NCI-H1417 (cell line): ENCODE data around the gene PDE4B.
"Not testable (repeated sequence)": the region's sequence is repeated elsewhere in the genome, so short reads cannot be mapped to it uniquely, and the experiment has no call there.

Source experiments
- DNase-seq, 3 experiments: peaks; one replicate each; lab custom pipeline; 2025; lab: John Stamatoyannopoulos, UW

Gene PDE4B

DNA sequence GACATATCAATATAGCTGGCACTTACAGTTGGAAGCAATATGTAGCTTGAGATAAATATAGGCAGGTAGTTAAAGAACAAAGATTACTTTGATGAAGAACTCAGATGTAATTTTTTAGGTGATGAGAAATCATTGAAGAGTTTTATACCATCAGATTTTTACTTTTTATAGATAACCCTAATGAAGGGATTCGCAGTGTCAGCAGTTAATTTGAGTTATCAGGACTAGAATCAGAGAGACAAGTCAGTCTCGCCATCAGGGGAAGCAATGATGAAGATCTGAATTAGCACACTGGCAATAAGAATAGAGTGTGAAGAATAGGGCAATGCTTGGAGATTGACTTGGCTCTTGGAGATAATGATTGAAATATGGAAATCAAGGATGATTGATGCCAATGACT is 342.5 kb downstream of the PDE4B start:
- no peak for DNase-seq

DNA sequence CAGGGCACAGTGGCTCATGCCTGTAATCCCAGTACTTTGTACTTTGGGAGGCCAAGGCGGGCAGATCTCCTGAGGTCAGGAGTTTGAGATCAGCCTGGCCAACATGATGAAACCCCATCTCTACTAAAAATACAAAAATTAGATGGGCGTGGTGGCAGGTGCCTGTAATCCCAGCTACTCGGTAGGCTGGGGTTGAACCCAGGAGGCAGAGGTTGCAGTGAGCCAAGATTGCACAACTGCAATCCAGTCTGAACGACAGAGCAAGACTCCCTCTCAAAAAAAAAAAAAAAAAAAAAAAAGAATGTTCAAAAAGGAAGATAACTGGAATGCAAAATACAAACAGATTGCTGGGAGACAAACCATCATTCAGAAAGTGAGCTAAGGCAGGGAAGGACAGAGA is 343.7 kb downstream of the PDE4B start:
- not testable (repeated sequence) for DNase-seq

DNA sequence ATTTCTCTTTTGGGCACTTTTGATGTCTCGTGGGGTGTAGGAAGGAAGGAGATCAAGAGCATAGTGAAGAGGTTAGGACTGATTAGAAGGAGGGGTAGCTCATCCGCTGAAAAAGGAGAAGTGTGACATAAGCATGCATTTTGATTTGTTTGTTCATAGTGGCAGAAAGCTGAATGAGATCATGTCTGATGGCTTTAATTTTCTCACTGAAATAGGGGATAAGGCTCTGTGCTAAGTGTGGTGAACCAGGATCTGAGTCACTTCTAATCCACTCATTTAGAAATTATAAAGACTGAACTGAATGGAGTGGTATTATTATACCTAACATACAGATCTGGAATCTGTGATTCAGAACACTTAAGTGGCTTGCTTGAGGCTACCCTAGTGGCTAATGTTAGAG is 344.5 kb downstream of the PDE4B start:
- DNase-seq: no peak

DNA sequence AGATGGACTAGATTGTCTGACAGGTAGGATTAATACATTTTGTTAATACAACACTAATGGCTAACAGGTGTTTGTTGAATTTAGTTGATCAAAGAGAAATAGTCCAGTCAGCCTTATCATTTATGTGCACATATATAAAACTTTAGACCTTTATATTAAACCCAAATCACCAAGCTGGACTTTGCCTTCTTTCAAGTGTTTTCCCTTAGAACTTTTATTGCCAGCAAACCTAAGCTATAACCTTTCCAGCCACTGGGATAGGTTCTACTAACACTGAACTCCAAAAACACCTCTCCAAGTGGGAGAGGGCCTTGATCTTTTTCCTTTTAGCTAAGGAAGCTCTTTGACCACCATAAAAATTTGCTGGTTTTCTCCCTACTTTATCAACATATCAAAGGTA is 345.9 kb downstream of the PDE4B start:
- DNase-seq: no peak

DNA sequence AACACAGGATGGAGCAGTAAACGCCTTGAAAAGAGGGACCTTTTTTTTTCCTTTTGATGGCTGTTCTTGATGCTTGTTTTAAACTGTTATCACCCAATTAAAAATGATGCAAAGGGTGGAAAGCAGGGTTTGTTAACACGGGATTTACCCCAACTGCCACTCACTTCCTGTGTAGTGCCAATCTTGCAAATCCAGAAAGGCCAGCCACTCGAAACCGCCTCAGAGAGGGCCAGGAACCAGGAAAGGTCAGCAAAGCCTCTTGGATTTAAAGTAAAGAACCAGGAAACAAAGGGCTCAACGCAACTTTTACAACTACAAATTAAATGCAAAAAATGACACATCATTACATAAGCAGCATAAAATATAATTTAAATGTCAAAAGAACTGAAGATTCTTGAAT is 347.4 kb downstream of the PDE4B start:
- DNase-seq: peak in 2 of 3 experiments; percentile 7 to 39

DNA sequence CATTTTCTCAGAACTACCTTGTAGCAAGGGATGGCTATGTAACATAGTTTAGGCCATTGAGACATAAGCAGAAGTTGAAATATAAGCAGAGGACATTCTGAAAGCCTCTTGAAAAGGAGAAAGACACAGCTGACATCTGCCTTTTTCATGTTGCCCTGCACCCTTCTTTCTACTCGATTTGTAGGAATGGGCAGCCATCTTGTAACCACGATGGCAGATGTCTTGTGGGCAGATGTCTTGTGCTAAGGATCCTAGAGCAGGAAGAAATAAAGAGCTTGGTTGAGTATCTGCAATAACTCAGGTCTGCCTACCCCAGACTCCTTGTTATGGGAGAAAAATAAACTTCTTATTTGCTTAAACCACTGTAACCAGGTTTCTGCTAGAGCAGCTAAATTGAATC is 351.0 kb downstream of the PDE4B start:
- no peak for DNase-seq

DNA sequence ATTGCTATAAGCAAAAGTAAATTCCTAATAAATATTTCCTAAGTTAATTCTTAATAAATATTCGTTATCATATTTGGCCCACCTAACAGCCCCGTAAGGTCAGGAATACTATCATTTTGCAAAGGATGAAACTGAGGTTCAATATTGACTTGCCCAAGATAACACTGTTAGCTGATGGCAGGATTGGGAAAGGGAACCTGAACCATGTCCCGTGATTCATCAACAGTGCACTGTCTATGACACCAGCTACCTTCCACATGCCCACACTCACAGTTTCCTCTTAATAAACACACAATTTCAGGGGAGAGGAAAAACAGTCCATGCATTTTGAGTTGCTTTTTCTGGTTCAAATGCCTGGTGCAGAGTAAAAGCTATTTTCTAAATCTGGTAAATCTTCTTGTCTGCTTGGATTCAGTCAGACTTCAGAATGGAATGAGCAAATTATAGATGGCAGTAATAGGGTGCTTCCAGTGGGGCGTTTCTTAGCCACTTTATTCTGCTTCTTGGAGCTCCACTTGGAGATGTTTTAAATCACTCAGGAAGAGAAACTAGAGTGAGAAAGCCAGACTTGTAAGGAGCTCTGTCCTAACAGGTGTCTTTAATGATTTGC is 354.6 kb downstream of the PDE4B start:
- no peak for DNase-seq

DNA sequence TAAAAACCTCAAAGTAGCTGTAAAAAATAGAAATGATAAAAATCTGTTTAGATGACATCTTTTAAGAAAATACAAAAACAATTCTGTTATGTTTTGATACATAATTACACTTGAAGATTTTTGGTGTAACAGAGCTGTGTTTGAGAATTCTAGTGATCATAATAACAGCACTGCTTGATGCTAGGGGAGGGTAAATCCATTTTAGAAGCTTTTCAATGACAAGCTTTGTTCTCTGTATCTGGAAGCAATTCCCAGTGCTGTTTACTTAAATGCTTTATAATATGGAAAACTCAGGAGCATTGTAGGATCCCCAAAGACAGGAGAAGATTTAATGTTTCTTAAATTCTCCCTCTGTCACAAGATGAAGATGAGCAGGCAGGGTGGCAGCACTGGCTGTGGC is 359.3 kb downstream of the PDE4B start:
- no peak for DNase-seq

DNA sequence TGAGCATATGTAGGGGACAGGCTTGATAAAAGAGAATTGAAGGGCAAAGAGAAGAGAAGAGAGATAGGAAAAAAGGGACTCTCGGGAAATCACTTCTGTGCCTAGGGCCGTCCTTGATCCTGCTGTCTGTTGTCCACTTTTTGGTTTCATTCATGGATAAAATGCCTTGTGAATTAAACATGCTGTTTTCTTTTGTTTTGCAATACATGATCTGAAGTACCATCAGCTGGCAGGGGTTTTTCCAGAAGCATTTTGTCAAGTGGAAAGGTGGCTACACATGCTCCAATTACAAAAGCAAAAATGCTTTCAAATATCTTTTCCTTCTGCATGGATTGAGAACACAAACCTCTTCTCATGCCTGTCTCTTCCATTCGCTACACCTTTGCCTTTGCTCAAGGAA is 361.7 kb downstream of the PDE4B start:
- DNase-seq: peak in 1 of 3 experiments; percentile 69

DNA sequence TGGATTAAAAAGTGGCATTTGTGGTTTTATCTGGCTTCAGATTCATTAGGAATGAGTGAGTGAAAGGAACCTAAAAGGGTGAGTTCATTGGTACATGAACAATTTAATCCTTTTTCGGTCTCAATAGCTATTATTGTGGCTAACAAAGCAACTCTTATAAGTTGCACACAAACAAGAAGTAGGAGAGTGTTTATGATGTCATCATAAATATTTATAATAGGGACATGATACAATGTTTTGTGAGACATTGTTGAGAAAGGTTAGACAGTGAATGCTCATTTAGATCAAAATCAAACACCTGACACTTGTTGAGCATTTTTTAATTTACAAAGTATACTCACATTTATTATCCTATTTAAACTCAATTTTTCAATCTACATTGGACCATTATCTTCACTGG is 363.4 kb downstream of the PDE4B start:
- DNase-seq: no peak

DNA sequence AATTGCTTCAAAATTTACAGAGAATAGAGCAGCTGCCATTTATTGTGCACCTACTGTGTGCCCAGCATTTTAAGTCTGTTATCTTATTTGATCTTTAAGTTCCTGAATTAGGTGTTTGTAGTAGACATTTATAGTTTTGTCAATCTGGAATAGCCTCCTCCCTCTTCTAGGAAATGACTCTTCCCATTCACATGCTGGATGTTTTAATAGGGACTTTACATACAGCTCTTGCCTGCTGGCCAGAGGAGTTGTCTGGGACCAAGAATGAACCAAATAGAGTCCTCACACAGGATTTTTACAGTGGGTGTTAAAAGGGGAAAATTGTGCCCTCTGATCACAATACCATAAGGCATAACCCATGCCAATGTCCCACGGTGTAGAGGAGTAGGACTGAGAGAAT is 367.1 kb downstream of the PDE4B start:
- DNase-seq: no peak

DNA sequence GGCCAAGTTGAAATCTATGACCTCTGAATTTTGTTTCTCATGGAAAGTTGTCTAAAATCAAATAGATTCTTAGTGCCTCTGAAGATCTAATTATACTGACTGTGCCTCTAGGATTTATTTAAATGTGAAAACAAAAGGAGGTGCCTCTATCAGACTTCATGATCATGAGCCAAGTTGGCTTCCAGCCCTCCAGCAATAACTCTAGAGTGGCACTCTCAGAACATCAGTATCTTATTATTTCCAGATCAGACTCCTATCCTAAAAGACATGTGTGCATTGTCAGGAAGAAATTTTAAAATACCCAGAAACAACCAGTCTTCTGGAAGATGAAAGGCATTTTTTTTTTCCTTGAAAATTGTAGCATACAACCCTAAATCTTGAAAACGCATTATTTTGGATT is 368.0 kb downstream of the PDE4B start:
- DNase-seq: no peak

DNA sequence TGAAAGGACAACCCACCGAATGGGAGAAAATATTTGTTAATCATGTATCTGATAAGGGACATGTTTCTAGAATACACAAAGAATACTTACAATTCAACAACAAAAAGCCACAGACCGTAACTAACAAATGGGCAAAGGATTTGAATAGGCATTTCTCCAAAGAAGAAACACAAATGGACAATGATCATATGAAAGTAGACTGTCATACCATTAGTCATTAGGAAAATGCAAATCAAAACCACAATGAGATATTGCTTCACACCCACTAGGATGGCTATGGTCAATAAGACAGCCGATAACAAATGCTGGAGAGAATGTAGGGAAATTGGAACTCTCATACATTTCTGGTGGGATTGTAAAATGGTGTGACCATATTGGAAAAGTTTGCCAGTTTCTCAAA is 374.1 kb downstream of the PDE4B start:
- DNase-seq: no peak

DNA sequence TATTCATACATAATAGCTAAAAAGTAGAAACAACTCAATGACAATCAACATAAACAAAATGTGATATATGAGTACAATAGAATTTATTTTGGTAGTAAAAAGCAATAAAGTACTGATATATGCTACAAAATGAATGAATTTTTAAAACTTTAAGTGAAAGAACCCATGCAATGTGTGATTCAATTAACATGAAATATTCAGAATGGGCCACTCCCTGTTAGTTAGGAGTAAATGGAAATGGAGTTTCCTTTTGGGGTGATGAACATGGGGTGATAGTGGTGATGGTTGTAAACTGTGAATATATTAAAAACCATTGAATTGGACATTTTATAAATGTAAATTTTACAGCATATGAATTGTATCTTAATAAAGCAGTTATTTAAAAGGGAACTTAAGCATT is 374.6 kb downstream of the PDE4B start:
- no peak for DNase-seq

DNA sequence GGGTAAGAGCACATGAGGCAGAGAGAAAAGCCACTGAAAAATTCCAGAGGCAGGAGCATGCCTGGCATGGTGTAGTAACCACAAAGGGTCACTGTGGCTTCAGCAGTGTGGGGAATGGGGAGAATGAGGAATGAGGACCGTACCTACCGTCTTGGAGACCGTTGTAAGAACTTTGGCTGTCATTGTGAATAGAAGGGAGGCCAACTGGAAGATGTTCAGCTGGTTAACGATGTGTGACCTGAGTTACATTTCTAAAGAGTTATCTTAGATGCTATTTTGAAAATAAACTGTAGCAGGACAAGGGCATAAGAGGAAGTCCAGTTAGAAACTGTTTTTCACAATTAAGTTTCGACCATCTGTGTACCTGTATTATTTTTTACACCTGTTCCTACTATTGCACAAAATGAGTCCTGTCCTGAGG is 375.8 kb downstream of the PDE4B start:
- no peak for DNase-seq

DNA sequence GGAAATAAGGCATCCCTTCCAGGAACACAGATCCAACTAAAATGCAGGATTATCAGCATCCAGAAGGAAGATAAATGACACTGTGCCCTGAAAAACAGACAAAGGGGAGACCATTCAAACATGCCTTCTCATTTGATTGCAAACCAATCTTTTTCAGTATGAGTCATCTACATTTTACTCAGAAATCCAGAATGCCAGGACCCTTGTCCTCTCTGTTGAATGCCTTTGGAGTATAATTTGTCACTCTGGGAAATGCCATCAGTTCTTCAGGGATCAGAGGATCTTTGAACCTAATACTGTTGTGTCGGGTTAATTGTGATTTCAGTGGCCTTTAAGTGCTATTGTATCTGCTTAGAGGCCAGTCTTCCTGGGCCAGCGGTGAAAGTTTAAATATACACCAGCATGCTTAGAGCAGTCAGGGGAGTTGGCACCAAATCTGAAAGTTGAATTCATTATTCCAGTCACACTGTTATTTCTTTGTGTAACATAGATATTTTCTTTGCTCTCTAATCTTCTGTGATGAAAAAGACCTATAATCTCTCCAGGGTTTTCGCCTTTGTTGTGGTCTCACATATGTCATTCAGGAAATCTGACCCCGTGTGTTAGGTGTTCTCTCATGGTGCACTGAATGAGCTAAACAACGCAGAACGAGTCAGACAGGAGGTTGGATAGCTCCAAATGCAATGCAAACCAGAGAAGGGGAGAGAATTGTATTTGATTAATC is 376.4 kb downstream of the PDE4B start:
- peak in 1 of 3 experiments; percentile 19 for DNase-seq

DNA sequence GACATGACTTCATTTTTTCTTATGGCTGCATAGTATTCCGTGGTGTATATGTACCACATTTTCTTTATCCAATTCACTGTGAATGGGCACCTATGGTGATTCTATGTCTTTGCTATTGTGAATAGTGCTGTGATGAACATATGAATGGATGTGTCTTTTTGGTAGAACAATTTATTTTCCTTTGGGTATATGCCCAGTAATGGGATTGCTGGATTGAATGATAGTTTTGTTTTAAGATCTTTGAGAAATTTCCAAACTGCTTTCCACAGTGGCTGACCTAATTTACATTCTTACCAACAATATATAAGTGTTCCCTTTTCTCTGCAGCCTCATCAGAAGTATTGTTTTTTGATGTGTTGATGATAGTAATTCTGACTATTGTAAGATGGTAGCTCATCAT is 379.6 kb downstream of the PDE4B start:
- DNase-seq: no peak

DNA sequence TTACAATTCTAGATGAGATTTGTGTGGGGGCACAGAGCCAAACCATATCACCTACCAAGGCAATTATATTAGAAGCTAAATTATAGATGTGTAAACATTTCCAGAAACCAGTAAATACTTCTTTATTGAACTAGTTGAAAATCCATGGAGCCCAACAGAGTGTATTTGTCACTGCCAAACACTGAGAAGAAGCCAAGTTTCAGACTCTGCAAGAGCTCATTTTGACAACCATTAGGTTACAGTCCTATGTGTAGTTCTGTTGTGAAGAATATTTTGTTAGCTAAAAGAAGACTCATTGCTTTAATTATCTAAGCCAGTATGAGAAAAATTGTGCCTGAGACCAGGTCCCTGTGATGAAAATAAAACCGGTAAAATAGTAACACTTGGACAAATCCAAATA is 382.4 kb downstream of the PDE4B start:
- DNase-seq: no peak

DNA sequence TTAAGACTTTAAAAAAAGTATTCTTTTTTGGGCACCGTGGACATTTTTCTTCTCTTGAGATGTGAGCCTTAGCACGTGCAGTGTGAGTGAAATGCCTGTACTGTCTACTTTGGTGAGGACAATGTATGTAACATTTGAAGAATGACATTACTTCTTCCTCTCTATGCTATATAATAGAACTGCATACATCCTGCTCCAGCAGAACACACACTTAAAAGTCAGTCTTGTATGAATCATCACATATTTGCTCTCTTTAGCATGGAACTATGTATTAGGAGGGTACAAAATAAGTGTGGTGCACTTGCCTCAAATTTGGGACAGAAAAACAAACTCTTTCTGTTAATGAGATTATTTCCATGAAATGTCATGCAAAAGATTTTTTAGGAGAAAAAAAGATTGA is 382.9 kb downstream of the PDE4B start:
- no peak for DNase-seq

DNA sequence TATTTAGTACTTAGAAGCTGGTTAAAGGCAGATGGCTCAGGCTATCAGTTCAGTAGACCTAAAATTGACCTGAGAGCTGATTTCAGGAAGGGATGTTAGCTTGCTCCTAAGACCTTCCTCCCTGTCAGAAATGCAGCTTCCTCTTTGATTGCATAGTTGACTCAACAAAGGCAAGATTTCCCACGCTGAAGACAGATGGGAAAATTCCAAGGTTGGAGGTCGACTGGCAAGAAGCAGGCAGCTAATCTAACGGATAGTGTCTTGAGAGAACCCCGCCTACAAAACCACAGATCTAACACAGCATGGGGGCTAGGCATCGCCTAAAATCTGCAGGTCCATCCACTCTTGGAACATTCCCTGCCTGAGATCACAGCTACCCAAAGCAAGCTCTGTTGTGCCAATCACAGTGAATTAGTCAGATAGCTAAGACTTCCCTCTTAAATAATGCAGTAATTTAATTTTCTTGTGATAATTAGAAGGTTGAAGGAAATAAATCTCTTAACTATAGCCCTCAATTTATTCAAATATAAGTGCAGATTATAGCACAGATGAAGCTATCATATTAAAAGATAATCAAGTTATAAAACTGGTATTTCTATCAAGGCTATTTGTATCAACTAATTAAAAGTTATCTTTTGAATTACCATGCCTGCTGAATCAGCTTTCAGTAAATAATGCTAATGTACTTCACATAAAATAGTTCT is 383.5 kb downstream of the PDE4B start:
- no peak for DNase-seq

DNA sequence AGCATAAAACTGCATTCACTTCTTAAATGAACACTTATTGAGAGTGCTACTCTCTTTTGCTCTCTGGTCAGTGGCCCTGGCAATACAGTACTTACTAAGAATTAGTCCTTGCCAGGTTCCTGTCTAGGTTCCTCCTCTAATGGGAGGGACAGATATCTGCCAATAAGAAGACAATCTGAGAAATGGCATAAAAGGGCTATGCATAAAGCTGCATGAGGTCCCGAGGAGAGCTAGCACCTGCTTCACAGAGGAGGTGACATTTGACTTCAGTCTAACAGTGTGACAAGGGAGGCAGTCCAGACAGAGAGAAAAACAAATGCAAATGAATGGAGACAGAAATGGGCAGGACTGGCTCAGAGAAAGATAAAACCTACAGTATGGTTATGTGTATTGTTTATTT is 384.1 kb downstream of the PDE4B start:
- peak in 1 of 3 experiments; percentile 17 for DNase-seq

DNA sequence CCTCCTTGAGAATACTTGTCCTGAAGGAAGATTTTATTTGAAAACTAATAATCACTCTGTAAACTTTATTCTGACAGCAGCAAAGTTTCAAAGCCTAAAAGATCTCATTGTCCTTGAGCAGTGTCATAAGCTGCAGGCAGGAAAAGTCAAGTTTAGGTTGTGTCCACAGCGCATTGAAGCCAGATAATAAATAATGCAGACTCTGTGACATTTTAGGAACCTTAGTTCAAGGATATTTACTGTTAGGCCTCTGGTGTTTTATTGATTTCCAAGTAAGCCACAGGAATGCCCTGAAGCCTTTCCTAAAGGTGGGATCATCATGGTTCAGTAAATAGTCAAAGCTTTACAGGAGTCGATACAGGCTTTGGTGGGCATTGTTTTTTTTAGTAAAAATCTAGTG is 384.8 kb downstream of the PDE4B start:
- DNase-seq: no peak

DNA sequence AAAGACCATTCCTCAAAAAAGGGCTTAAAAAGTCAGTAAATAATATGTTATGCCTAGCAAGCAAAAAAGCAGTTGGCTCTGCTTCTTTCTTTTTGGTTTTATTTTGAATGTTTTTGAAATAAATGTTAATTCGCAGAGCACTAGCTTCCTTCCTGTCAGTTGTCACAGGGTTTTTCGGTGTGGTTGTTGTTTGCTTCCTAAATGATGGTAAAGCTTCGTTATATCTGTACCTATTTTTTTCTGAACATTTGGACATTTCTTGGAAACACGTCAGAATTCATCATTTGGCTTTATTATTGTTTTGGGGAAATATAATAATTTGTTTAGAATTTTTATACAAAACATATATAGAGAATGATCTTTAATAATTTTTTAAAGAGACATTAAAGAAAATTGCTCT is 389.3 kb downstream of the PDE4B start:
- no peak for DNase-seq
